Measurements from ENCODE around the gene RPS6KL1.

DNA sequence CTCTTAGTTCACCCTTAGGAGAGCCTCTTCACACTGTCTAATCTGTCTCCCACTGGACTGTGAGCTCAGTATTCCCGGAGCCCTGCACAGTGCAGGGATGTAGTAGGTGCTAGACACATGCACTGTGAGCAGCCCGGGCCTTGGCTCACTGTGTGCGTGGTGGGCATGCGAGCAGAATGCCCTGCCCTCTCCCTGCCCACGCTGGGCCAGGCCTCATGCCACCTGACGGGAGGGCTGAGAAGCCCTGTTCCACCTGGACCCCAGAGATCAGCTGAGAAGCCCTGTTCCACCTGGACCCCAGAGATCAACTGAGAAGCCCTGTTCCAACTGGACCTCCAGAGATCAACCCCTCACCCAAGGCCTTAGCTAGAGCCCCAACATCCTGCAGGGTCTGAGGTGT is 10.9 kb downstream of the RPS6KL1 start:
- no peak for TF ChIP-seq POLR2A (IDR thresholded peaks at IDR 0.05)
- TF ChIP-seq, protein P1, sequence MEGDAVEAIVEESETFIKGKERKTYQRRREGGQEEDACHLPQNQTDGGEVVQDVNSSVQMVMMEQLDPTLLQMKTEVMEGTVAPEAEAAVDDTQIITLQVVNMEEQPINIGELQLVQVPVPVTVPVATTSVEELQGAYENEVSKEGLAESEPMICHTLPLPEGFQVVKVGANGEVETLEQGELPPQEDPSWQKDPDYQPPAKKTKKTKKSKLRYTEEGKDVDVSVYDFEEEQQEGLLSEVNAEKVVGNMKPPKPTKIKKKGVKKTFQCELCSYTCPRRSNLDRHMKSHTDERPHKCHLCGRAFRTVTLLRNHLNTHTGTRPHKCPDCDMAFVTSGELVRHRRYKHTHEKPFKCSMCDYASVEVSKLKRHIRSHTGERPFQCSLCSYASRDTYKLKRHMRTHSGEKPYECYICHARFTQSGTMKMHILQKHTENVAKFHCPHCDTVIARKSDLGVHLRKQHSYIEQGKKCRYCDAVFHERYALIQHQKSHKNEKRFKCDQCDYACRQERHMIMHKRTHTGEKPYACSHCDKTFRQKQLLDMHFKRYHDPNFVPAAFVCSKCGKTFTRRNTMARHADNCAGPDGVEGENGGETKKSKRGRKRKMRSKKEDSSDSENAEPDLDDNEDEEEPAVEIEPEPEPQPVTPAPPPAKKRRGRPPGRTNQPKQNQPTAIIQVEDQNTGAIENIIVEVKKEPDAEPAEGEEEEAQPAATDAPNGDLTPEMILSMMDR (IDR thresholded peaks at IDR 0.05) = no peak

Measured in esophagus squamous epithelium (tissue), 4 donors.